GM18499 (cell line): Measurements from ENCODE around the gene SLC35F5.
"Not testable (repeated sequence)": the region's sequence is repeated elsewhere in the genome, so short reads cannot be mapped to it uniquely, and the experiment has no call there.

ENCODE experiments used
- ATAC-seq: cut with Tn5 transposase; IDR thresholded peaks from one replicate; pipeline ENCODE4 v1.9.1; 2021; ENCODE audit warnings: moderate number of reproducible peaks; ENCODE audit not compliant: insufficient read depth, unreplicated experiment

The SLC35F5 gene

DNA sequence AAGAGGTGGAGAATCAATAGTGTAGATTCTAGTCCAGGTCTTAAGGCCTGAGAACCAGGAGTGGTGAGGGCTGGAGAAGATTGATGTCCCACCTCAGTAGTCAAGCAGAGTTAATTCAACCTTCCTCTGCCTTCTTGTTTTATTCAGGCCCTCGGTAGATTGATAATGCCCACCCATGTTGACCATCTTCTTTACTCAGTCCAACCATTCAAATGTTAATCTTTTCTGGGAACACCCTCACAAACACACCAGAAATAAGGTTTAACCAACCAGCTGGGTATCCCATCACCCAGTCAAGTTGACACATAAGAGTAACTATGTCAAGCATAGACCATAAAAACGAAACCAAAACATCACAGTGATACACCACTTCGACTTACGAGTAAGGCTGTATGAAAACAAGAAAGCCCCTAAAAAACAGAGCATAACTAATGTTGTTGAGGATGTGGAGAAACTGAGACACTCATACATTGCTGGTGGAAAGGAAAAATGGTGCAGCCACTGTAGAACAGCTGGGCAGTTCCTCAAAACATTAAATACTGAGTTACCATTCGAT, 57.5 kb downstream of the SLC35F5 start:
- ATAC-seq: peak; percentile 58

DNA sequence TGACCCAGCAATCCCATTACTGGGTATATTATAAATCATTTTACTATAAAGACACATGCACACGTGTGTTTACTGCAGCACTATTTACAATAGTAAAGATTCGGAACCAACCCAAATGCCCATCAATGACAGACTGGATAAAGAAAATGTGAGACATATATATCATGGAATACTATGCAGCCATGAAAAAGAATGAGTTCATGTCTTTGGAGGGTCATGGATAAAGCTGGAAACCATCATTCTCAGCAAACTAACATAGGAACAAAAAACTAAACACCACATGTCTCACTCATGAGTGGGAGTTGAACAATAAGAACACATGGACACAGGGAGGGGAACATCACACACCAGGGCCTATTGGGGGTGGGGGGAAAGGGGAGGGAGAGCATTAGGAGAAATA, 58.2 kb downstream of the SLC35F5 start:
- ATAC-seq: not testable (repeated sequence)

DNA sequence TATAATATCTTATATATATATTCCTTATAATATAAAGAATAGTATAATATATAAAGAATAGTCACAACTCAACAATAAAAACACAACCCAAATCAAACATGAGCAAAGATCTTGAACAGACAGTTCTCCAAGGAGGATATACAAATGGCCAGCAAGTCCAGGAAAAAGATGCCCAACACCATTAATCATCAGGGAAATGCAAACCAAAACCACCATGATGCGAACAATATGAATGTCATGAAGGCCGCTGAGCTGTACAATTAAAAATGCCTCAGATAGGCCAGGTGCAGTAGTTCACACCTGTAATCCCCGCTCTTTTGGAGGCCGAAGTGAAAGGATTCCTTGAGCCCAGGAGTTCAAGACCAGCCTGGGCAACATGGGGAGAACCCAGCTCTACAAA, 58.9 kb downstream of the SLC35F5 start:
- ATAC-seq: no peak

DNA sequence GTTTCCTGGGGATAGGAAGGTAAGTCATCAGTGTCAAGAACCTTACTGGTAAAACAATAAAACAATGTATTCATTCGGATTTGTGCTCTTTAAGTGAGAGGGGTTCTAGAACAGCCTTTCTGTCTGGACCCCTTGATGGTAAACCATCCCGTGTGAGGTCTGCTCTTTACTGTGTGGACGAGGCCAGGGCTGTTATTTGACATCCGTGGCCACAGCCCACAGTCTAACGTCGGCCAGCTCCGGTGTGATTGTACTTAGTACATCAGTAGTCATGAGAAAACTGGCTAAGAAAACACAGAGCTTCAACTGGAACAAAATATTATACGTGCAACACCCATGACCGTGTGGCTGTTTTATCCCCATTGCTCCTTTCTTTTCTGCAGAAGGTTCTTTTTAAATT, 62.0 kb downstream of the SLC35F5 start:
- no peak for ATAC-seq

DNA sequence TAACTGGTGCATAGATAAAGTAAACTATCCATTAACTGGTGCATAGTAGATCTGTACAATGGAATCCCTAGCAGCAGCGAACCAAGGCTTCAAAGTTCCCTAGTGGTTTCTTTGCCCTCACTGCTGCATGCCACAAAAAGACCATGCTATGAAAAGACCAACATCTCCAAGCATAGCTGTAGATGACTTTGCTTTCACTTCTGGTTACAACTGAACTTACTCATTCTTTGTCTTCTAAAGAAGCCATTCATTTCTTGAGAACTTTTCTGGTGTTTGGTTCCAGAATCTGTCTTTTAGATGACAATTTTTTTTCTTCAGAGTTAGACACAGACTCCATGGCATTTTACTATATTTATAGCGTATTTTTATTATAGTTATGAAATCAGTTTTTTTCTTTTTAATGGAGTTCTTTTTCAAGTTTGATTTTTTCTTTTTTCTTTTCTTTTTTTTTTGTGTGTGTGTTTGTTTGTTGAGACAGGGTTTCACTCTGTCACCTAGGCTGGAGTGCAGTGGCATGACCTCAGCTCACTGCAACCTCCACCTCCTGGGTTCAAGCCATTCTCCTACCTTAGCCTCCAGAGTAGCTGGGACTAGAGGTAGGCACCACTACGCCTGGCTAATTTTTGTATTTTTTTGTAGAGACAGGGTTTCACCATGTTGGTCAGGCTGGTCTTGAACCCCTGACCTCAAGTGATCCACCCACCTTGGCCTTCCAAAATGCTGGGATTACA, 63.6 kb downstream of the SLC35F5 start:
- ATAC-seq: peak; percentile 72

DNA sequence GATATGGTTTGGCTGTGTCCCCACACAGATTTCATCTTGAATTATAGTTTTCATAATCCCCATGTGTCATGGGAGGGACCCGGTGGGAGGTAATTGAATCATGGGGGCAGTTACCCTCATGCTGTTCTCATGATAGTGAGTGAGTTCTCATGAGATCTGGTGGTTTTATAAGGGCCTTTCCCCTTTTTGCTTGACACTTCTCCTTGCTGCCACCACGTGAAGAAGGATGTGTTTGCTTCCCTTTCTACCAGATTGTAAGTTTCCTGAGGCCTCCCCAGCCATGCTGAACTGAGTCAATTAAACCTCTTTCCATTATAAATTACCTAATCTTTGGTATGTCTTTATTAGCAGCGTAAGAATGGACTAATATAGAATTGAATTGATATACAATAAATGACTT, 65.6 kb downstream of the SLC35F5 start:
- ATAC-seq: not testable (repeated sequence)

DNA sequence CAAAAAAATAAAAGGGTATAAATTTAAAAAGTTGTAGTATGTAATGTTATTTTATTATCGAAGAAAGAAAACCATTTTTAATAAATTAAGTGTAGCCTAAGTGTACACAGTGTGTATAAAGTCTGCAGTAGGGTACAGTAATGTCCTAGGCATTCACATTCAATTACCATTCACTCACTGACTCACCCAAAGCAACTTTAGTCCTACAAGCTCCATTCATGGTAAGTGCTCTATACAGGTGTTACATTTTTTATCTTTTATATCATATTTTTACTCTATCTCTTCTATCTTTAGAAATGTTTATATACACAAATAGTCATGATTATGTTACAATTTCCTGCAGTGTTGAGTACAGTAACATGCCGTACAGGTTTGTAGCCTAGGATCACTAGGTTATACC, 69.9 kb downstream of the SLC35F5 start:
- no peak for ATAC-seq

DNA sequence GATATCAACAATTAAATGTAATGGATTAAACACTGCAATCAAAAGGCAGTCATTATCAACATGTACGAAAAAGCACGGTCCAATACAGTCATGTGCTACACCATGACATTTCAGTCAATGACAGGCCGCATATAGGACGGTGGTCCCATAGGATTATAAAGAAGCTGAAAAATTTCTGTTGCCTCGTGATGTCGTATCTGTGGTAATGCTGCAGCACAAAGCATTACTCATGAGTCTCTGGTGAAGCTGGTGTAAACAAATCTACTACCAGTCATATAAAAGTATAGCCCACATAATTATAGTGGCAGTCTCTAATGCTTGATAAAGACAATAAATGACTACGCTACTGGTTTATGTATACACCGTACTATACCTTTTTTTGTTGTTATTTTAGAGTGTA, 71.0 kb downstream of the SLC35F5 start:
- ATAC-seq: no peak

DNA sequence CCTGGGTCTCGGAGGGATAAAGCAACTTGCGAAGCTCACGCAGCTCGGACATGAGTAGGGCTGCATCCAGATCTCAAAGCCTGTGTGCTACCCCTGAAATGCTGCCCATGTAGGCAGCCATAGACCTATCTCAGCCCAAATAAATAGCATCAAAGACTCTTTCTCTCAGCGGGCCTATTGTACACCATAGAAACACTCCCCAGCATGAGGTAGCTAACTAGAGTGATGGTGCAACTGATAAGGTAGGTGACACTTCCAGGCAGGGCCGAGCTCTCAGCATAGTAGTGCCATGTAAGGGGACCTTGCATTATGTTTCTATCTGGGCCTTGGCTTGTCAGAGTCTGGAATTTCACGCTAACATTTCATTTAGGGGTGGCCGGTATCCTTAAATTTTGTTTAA, 77.0 kb downstream of the SLC35F5 start:
- no peak for ATAC-seq

DNA sequence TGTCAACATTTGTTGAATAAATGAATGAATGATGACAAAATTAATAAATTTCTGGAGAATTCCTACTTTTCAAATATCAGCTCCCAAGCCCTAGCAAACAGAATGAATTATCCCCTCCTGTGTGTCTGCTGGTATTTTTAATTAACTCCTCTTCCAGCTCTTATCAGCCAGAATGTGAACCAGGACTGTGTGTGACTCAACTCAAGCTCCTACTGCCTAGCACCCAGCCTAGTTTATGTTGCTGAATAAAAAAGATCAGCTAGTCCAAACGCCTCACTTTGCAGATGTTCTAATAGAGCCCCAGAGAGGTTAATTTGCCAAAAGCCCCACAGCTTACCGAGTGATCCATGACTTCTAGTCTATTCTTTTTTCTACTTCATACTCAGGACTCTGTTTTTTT, 79.1 kb downstream of the SLC35F5 start:
- ATAC-seq: no peak

DNA sequence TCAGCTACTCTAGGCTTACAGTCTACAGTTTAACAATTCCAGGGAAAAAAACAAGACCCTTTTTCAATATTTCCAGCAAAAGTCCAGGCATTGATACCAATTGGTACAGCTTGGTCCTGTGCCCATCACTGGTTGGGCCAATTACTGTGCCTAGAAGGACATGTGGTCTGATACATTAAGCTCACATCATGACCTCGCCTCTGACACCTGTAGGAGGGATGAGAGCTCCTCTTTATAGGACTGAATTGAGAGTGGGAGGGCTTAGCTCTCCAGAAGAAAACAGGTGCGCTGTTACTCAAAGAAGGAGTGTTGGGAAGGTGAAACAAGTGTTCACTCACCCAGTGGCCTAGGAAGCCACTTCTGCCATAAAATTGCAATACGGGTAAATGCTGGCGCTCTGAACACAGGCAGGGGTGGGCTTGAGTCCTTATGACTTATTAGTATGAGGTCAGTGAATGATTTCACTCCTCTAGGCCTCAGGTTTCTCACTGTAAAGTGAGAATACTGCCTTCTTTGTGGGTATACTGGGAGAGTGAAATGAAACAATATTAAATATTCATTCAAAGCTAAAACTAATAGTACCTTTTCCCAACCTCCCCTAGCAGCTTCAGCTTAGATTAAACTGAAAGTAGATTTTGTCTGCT, 79.7 kb downstream of the SLC35F5 start:
- no peak for ATAC-seq

DNA sequence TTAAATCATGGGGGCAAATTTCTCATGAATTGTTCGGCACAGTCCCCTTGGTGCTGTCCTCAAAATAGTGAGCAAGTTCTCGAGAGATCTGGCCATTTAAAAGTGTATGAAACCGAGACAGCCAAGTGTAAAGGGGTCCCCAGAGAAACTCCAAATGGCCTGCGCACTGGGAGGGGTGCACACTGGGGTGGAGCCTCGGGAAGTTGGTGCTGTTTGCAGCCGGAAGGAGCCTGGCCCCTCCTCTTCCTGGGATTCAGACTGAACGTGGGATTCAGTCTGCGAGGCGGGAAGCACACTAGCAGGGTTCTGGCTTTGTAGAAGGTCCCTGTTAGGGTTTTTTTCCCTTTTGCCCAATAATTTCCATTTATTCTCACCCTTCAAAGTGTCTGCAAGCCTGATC, 80.6 kb downstream of the SLC35F5 start:
- no peak for ATAC-seq

DNA sequence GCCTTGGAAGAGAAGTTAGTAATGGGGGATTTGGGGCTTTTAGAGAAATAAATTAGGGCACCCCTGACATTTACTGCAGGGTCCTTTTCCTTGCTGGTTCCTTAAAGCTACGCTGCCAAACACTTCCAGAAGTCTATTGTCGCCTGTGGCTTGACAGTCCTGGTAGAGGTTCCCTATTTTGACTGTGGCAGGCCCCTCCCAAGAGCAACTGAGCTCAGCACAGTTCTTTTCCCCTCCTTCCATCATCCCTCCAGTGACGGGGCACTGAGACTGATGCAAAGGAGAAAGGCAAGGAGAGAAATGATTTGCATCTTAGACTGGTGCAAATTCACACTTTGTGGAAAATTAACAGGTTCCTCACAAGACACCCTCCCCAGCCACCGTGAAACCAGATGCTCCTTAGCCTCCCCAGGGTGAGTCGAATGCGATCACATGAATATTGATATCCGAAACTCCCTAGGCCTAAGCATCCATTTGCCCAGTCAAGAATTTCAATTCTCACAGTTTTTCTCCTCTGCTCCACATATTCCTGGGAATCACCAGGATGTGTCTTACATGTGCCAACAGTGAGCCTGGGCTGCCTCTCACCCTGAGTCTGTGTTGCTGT, 84.0 kb downstream of the SLC35F5 start:
- ATAC-seq: no peak

DNA sequence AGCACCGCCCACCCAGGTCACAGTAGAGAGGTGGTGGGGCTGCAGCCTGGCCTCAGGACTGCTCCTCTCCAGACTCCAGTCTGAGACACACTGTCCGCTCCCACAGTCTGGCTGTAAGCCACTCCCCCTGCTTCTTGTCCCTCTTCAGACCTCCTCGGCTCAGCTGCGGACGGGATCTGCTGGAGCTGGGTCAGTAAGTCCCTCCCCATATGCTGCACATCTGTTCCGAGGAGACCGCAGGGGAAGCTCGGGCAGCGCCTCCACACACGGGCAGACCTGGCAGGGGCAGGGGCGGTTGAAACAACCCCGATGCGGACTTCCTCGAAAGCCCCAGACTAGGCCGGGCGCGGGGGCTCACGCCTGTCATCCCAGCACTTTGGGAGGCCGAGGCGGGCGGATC, 87.4 kb downstream of the SLC35F5 start:
- ATAC-seq: not testable (repeated sequence)

DNA sequence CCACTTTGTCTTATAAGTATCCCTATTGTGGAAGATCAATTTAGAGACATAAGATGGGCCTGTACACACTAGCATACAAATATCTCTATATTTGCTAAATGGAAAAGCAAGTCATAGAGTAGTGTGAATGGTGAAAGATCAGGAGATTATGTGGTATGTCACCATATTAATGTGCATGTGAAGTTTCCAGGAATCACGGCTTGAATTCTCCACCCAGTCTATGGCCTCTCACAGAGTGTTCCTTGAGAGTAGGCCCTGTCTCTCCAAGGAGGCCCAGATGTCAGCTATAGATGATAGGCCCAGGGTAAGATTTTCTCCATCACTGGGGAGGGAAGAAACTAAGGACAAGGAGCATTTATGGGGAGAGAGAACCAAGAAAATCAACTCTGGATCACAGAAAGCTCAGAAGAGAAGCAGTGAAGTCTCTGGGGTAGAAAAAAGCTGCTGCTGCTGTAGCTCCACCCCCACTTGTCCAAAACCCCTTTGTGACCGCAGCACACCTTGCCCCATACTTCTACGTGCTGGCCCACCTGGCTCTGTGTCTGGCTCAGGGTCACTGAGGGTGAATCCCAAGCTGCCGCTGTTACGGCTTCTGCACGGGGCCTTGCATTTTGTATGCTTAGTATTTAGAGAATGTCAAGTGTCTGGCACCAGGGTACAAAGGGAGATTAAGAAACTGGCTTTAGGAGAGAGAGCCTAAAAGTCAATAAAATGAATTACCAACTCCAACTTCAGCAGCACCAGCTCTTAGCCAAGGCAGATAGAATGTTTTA, 91.5 kb downstream of the SLC35F5 start:
- not testable (repeated sequence) for ATAC-seq

DNA sequence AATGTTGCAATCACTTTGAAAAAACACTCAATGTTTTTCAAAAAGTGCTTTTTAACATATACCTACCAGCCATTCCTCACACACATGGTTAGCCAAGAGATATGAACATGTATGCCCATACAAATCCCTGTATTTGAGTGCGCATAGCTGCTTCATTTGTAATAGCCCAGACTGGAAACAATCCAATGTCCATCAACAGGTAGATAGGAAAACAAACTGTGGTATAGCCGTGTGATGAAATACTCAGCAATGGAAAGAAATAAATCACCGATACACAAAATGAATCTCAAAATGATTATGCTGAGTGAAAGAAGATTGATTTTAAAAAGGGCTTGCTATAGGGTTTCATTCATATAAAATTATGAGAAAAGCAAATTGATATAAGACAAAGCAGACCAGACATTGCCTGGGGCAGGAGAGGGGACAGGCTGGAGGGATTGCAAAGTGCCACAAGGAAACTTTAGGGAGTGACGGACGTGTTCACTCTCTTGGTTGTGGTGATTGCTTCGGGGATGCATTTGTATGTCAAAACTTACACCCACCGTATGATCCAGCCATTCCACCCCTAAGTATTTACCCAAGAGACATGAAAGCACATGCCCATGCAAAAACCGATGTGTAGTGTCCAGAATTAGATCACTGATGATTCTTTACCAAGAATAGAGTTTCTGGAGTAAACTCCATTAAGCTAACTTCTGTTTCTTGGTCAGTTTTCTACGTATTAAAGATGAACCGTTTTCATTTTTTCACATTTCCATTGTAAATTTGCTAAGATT, 93.0 kb downstream of the SLC35F5 start:
- not testable (repeated sequence) for ATAC-seq
